ENCODE data around the gene SYT6.

Gene SYT6

GRCh38 chr1:114189398-114189797, 35.7 kb upstream of the SYT6 start:
- in situ Hi-C loops (cut with MboI; ENCODE audit: low sequenced_read_pairs, unreplicated experiment): no loop called here
- no peak for DNase-seq (ENCODE audit: low spot score)
- TF ChIP-seq CTCF (IDR thresholded peaks at IDR 0.05; ENCODE audit: borderline replicate concordance, control extremely low read depth, extremely low read depth, insufficient read depth, missing control alignments): no peak

DNA sequence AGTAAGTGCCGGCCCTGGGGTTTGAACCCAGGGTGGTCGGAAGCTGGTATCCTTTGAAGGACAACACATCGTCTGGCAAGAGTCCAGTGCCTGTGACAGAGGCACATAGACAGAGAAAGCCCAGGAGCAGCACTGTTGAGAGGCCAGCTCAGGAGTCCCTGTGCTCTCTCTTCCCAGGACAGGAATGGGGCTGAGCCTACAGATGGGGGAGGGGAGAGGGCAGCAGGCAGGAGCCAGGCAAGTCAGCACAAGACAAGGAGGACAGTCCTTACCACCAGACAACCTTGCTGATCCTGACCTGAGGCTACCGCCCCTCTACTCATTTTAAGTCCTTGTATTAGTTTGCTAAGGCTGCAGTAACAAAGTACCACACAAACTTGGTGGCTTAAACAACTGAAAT, 27.7 kb upstream of the SYT6 start:
- in situ Hi-C loops (cut with MboI; ENCODE audit: low sequenced_read_pairs, unreplicated experiment): no loop called here
- TF ChIP-seq CTCF (IDR thresholded peaks at IDR 0.05; ENCODE audit: borderline replicate concordance, control extremely low read depth, extremely low read depth, insufficient read depth, missing control alignments): no peak
- DNase-seq (ENCODE audit: low spot score): no peak

- TF ChIP-seq CTCF (IDR thresholded peaks at IDR 0.05; ENCODE audit: borderline replicate concordance, control extremely low read depth, extremely low read depth, insufficient read depth, missing control alignments): no peak
- DNase-seq (ENCODE audit: low spot score): no peak
- in situ Hi-C loops (cut with MboI; ENCODE audit: low sequenced_read_pairs, unreplicated experiment): no loop called here
Measured at GRCh38 chr1:114180742-114181141, 27.1 kb upstream of the SYT6 start.

- no peak for DNase-seq (ENCODE audit: low spot score)
- TF ChIP-seq CTCF (IDR thresholded peaks at IDR 0.05; ENCODE audit: borderline replicate concordance, control extremely low read depth, extremely low read depth, insufficient read depth, missing control alignments): no peak
- in situ Hi-C loops (cut with MboI; ENCODE audit: low sequenced_read_pairs, unreplicated experiment): no loop called here
Measured at GRCh38 chr1:114178936-114179335, 25.3 kb upstream of the SYT6 start.

DNA sequence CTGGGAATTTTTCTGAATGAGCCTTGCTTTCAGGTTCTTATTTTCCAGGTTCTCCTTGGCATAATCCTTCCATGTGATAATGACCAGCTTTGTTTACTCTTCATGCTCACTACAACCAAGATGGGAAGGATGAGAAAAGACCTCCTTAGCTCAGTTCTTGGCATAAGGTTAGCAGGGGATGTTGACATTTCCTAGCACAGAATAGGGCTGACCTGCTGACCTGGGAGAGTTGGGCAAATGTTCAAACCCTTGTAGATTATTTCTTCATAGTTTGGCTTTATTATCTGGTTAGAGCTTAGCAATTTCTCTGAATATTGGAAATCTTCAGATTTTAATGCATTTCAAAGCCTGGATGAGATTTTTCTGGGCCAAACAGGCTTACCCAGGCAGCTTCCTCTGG, 23.6 kb upstream of the SYT6 start:
- DNase-seq (ENCODE audit: low spot score): no peak
- in situ Hi-C loops (cut with MboI; ENCODE audit: low sequenced_read_pairs, unreplicated experiment): no loop called here
- TF ChIP-seq CTCF (IDR thresholded peaks at IDR 0.05; ENCODE audit: borderline replicate concordance, control extremely low read depth, extremely low read depth, insufficient read depth, missing control alignments): no peak

GRCh38 chr1:114176366-114176765, 22.7 kb upstream of the SYT6 start:
- in situ Hi-C loops (cut with MboI; ENCODE audit: low sequenced_read_pairs, unreplicated experiment): no loop called here
- no peak for TF ChIP-seq CTCF (IDR thresholded peaks at IDR 0.05; ENCODE audit: borderline replicate concordance, control extremely low read depth, extremely low read depth, insufficient read depth, missing control alignments)

DNA sequence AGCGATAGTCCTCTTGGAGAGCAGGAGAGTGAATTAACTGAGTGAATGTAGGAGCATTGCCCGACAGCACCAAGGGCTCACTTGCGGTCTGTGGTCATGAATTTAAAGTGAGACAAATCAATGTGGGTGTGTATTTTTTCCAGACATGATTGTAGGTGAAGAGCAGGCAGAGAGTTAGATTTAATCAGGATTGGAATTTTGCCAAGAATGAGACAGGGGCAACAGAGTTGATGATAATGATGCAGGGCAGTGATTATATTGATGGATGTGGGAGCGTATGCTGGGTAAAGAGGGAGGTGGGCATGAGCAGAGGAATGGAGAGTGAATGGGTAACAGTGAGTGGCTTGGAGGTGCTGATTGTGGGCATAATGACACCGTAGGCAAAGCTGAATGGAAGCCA, 20.0 kb upstream of the SYT6 start:
- in situ Hi-C loops (cut with MboI; ENCODE audit: low sequenced_read_pairs, unreplicated experiment): no loop called here
- TF ChIP-seq CTCF (IDR thresholded peaks at IDR 0.05; ENCODE audit: borderline replicate concordance, control extremely low read depth, extremely low read depth, insufficient read depth, missing control alignments): no peak
- no peak for DNase-seq (ENCODE audit: low spot score)

More at GRCh38 chr1:114176366-114176765, 22.7 kb upstream of the SYT6 start:
- no peak for DNase-seq (ENCODE audit: low spot score)

Data from GM13976 (cell line).